Lower leg skin (tissue), 4 donors: ENCODE results near the gene BCL6B. TPM values are rescaled to one million over a fixed set of nuclear protein-coding genes. Genes with fewer than 3 reads are reported as not detected.
"Not testable (repeated sequence)": the region's sequence is repeated elsewhere in the genome, so short reads cannot be mapped to it uniquely, and the experiment has no call there.

Experiments used
- DNase-seq, 2 donors: peaks; one replicate each; pipeline ENCODE4 v3.0.0-alpha.2; 2019; ENCODE audit warnings: low spot score in 2 of 2
- H3K4me3 ChIP-seq: fragments of 200-600 bp; sonication (generic); 2 replicates; pipeline ENCODE4 v1.5.1; 2017; ENCODE audit warnings: mild to moderate bottlenecking, low read depth; ENCODE audit not compliant: poor library complexity, severe bottlenecking
- CTCF ChIP-seq, 3 donors: fragments of 450-650 bp; IDR thresholded peaks; one replicate each; pipeline ENCODE4 v1.5.1; 2016; ENCODE audit warnings: antibody characterized with exemption in 3 of 3, mild to moderate bottlenecking in 3 of 3, moderate library complexity in 2 of 3
- POLR2A ChIP-seq, 2 donors: fragments of 450-650 bp; IDR thresholded peaks; one replicate each; pipeline ENCODE4 v1.6.1; 2016 to 2017; ENCODE audit warnings: antibody characterized with exemption in 2 of 2, mild to moderate bottlenecking in 1 of 2, moderate library complexity in 1 of 2
- WGBS, 2 donors: methylation state at CpG; one replicate each; pipeline ENCODE4 v1.1.5; 2018; 5-methylcytosine and 5-hydroxymethylcytosine counted together
- intact Hi-C: fragments of 100-400 bp; cut with DNase I; formaldehyde crosslinking; loops from one replicate; pipeline ENCODE4 v1.15.0; 2023; ENCODE audit warnings: low total_unique reads
- total RNA-seq, 4 donors: library from RNA; depleted of rRNA; stranded (reverse); fragments of >200 nt; gene quantifications; one replicate each; pipeline ENCODE4 v1.1.0, GENCODE V29; 2016

BCL6B gene
- 1 to 10 TPM in 3 of 4 donors, under 1 TPM in 1; 0.72 to 5.1 (median 2.1) TPM for total RNA-seq

DNA sequence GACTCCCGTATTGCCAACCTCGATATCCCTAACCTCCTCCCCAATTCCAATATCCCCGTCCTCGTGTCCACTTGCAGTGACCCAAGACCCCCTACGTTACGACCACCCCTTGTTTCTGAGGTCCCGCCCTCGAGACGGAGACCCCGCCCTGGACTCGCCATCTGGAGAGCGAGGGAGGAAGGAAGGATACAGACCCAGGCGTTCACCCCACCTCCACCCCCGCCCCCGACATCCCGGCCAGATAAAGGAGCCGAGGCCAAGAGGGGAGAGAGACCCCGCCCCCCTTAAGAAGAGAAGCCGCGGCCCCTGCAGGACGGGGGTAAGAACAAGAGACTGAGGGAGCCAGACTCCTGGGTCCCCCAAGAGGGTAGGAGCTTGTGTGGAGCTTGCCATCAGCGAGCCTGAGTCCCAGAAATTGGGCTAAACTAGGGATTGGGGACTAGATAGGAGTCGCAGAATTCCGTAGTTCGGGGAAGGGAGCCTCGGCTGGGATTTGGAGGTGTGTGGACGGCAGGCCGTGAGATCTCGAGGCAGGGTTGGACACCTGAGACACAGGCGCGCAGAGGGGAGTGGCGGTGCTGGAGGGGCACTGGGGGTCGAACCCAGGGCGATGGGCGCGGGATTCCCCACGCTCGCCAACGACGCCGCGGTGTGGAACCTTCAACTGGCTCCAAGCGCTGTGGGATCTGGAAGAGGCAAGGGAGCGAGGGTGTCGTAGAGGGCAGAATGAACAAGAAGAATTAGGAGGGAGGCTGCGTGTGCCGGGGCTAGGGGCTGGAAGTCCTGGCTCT lies at the start of gene BCL6B:
Gene BCL6B (plus strand): TSS at position 270 of the 791 bp plus-strand sequence. CDS start 622 bp downstream, outside the sequence.
- intact Hi-C loops: no loop called here
- 5 to 10% methylated on average over 46 of the region's 47 CpGs for WGBS, 2 donors
- DNase-seq: peak in 1 of 2 donors; percentile 30
- TF ChIP-seq POLR2A (IDR thresholded peaks at IDR 0.05) (no peak), CTCF (IDR thresholded peaks at IDR 0.05) (no peak)
- H3K4me3 ChIP-seq: no peak within 1 kb of the TSS

DNA sequence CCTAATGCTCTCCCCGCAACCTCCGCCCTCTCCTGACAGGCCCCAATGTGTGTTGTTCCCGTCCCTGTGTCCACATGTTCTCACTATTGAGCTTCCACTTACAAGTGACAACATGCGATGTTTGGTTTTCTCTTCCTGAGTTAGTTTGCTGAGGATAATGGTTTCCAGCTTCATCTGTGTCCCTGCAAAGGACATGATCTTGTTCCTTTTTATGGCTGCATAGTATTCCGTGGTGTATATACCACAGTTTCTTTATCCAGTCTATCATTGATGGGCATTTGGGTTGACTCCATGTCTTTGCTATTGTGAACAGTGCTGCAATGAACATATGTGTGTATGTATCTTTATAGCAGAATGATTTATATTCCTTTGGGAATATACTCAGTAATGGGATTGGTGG lies 43.4 kb upstream of the BCL6B start:
- 92% methylated on average over 5 of the region's 5 CpGs for WGBS, 2 donors
- H3K4me3 ChIP-seq, intact Hi-C loops: not testable (repeated sequence)

GRCh38 chr17:6981426-6981825 lies 41.4 kb upstream of the BCL6B start:
- TF ChIP-seq POLR2A (IDR thresholded peaks at IDR 0.05) (no peak), CTCF (IDR thresholded peaks at IDR 0.05) (no peak)
- 49 to 71% methylated on average over 1 of the region's 1 CpG for WGBS, 2 donors
- H3K4me3 ChIP-seq: no peak overlapping the region
- intact Hi-C loops: no loop called here
- no peak for DNase-seq

More for the DNA sequence above, 43.4 kb upstream of the BCL6B start:
- not testable (repeated sequence) for DNase-seq

- intact Hi-C loops: no loop called here
- no peak overlapping the region for H3K4me3 ChIP-seq
- no peak for DNase-seq
- TF ChIP-seq CTCF (IDR thresholded peaks at IDR 0.05) (no peak), POLR2A (IDR thresholded peaks at IDR 0.05) (no peak)
- WGBS, 2 donors: 63 to 77% methylated on average over 4 of the region's 4 CpGs
Measured at GRCh38 chr17:6985266-6985665, 37.6 kb upstream of the BCL6B start.

- DNase-seq: no peak
- 59 to 64% methylated on average over 3 of the region's 3 CpGs for WGBS, 2 donors
- intact Hi-C loops: no loop called here
- TF ChIP-seq POLR2A (IDR thresholded peaks at IDR 0.05): no peak
- no peak for TF ChIP-seq CTCF (IDR thresholded peaks at IDR 0.05)
- H3K4me3 ChIP-seq: no peak overlapping the region
Measured at GRCh38 chr17:6986676-6987075, 36.2 kb upstream of the BCL6B start.

DNA sequence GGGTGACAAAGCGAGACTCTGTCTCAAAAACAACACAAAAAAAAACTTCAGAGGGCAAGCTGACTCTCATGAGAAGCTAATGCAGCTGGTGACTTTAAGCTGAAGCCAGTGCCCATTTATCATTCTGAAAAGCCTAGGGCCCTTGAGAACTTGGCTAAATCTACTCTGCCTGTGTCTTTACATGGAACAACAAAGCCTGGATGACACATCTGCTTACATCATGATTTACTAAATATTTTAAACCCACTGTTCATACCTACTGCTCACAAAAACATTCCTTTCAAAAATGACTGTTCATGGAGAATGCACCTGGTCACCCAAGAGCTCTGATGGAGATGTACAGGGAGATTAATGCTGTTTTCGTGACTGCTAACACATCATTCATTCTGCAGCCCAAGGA lies 33.1 kb upstream of the BCL6B start:
- no peak for DNase-seq
- TF ChIP-seq POLR2A (IDR thresholded peaks at IDR 0.05): no peak
- TF ChIP-seq CTCF (IDR thresholded peaks at IDR 0.05): no peak
- WGBS, 2 donors: 91 to 97% methylated on average over 2 of the region's 2 CpGs
- intact Hi-C loops: no loop called here
- no peak overlapping the region for H3K4me3 ChIP-seq

DNA sequence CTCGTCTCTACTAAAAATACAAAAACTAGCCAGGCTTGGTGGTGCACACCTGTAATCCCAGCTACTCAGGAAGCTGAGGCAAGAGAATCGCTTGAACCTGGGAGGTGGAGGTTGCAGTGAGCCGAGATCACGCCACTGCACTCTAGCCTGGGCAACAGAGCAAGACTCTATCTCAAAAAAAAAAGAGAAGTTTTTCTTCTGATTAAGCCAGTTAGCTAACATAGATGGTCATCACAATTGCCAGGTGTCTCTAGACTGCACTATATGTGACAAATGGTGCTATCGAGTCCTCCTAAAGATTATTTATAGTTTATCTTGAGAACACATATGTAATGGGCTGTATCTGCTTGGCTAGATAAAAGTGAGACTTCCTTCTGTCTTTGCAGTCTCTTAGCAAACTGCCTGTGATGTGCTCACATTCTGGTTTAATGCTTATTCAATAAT lies 29.2 kb upstream of the BCL6B start:
- H3K4me3 ChIP-seq, intact Hi-C loops: not testable (repeated sequence)
- WGBS, 2 donors: 87 to 88% methylated on average over 5 of the region's 5 CpGs
- peak in 1 of 2 donors; percentile 32 for DNase-seq
